WTC11 (cell line): Measurements from ENCODE around the gene KCNMA1. TPM values are rescaled to one million over a fixed set of nuclear protein-coding genes. Genes with fewer than 3 reads are reported as not detected.

Experiments used
- ATAC-seq: fragments of 200-7000 bp; cut with Tn5 transposase; 2 replicates; pipeline ENCODE4 v1.10.0; 2021; ENCODE audit warnings: mild to moderate bottlenecking, moderate library complexity
- CTCF ChIA-PET: fragments of 300-600 bp; sonication (Branson Sonifier 250); formaldehyde crosslinking; loops from one replicate; lab custom pipeline; 2021; ENCODE audit warnings: antibody characterized with exemption; lab: Charles Lee
- POLR2A ChIA-PET: fragments of 350-600 bp; sonication (Branson Sonifier 250); formaldehyde crosslinking; loops from one replicate; lab custom pipeline; 2021; ENCODE audit warnings: antibody characterized with exemption; lab: Charles Lee
- DNase-seq: peaks from one replicate; pipeline ENCODE4 v3.0.0; 2021; ENCODE audit warnings: low spot score
- H3K27ac Mint-ChIP-seq: 2 replicates; pipeline ENCODE4 v1.8.0; 2021; ENCODE audit warnings: mixed read lengths
- H3K27me3 Mint-ChIP-seq: 2 replicates; pipeline ENCODE4 v1.8.0; 2021; ENCODE audit warnings: low read depth, mild to moderate bottlenecking, moderate library complexity, mixed read lengths
- H3K36me3 Mint-ChIP-seq: 2 replicates; pipeline ENCODE4 v1.8.0; 2021; ENCODE audit warnings: mixed read lengths
- H3K4me1 Mint-ChIP-seq: 2 replicates; pipeline ENCODE4 v1.8.0; 2022; ENCODE audit warnings: mixed read lengths
- H3K4me3 Mint-ChIP-seq: 2 replicates; pipeline ENCODE4 v1.8.0; 2021; ENCODE audit warnings: mild to moderate bottlenecking, moderate library complexity, mixed read lengths
- H3K9me3 Mint-ChIP-seq: 2 replicates; pipeline ENCODE4 v1.8.0; 2021; ENCODE audit warnings: mixed read lengths
- CTCF ChIP-seq: fragments of 200-600 bp; IDR thresholded peaks from 2 replicates; pipeline ENCODE4 v1.8.0; 2022; ENCODE audit warnings: antibody characterized with exemption
- EMX1 ChIP-seq: fragments of 250-450 bp; sonication (Bioruptor Pico); IDR thresholded peaks from 2 replicates; pipeline ENCODE4 v1.8.0; 2021; ENCODE audit warnings: mild to moderate bottlenecking
- ESRRA ChIP-seq: sonication (generic); formaldehyde crosslinking; IDR thresholded peaks from 2 replicates; pipeline ENCODE4 v1.8.1; 2022; ENCODE audit warnings: mild to moderate bottlenecking, missing genetic modification reagents, borderline replicate concordance
- ETV6 ChIP-seq: sonication (generic); formaldehyde crosslinking; IDR thresholded peaks from 2 replicates; pipeline ENCODE4 v1.8.1; 2022; ENCODE audit warnings: mild to moderate bottlenecking, missing genetic modification reagents
- FOXJ3 ChIP-seq: sonication (generic); formaldehyde crosslinking; IDR thresholded peaks from 2 replicates; pipeline ENCODE4 v1.9.0; 2021; ENCODE audit warnings: missing genetic modification reagents, mild to moderate bottlenecking, borderline replicate concordance
- GTF2I ChIP-seq: fragments of 250-450 bp; sonication (Bioruptor Pico); conservative IDR thresholded peaks from 2 replicates; pipeline ENCODE4 v1.4.0; 2021; ENCODE audit warnings: mild to moderate bottlenecking
- HMGA2 ChIP-seq: fragments of 250-450 bp; sonication (Bioruptor Pico); IDR thresholded peaks from 2 replicates; pipeline ENCODE4 v1.4.0; 2021; ENCODE audit warnings: mild to moderate bottlenecking, moderate library complexity
- IRF1 ChIP-seq: sonication (generic); formaldehyde crosslinking; IDR thresholded peaks from 2 replicates; pipeline ENCODE4 v1.8.0; 2023; ENCODE audit warnings: missing genetic modification reagents
- KAT7 ChIP-seq: sonication (generic); formaldehyde crosslinking; IDR thresholded peaks from 2 replicates; pipeline ENCODE4 v1.8.1; 2023; ENCODE audit warnings: missing genetic modification reagents, mild to moderate bottlenecking, borderline replicate concordance
- PRRX2 ChIP-seq: fragments of 250-450 bp; sonication (Bioruptor Pico); IDR thresholded peaks from 2 replicates; pipeline ENCODE4 v1.8.0; 2021; ENCODE audit warnings: mild to moderate bottlenecking
- SOX15 ChIP-seq: fragments of 250-450 bp; sonication (Bioruptor Pico); IDR thresholded peaks from 2 replicates; pipeline ENCODE4 v1.9.0; 2021; ENCODE audit warnings: mild to moderate bottlenecking
- SP1 ChIP-seq: sonication (generic); formaldehyde crosslinking; conservative IDR thresholded peaks from 2 replicates; pipeline ENCODE4 v1.8.1; 2022; ENCODE audit warnings: missing genetic modification reagents
- TEAD1 ChIP-seq: sonication (generic); formaldehyde crosslinking; IDR thresholded peaks from 2 replicates; pipeline ENCODE4 v1.8.0; 2022; ENCODE audit warnings: mild to moderate bottlenecking, missing genetic modification reagents
- ZBTB43 ChIP-seq: sonication (generic); formaldehyde crosslinking; IDR thresholded peaks from 2 replicates; pipeline ENCODE4 v1.8.1; 2023; ENCODE audit warnings: mild to moderate bottlenecking, missing genetic modification reagents
- ZNF138 ChIP-seq: sonication (generic); formaldehyde crosslinking; conservative IDR thresholded peaks from 2 replicates; pipeline ENCODE4 v1.8.1; 2022; ENCODE audit warnings: mild to moderate bottlenecking, moderate library complexity, missing genetic modification reagents
- ZNF532 ChIP-seq: fragments of 250-450 bp; sonication (Bioruptor Pico); IDR thresholded peaks from 2 replicates; pipeline ENCODE4 v1.9.0; 2021; ENCODE audit warnings: mild to moderate bottlenecking, borderline replicate concordance
- ZNF671 ChIP-seq: fragments of 250-450 bp; sonication (Bioruptor Pico); IDR thresholded peaks from 2 replicates; pipeline ENCODE4 v1.8.0; 2021; ENCODE audit warnings: mild to moderate bottlenecking
- total RNA-seq: library from RNA; stranded (reverse); gene quantifications from 3 replicates; pipeline ENCODE4 v1.2.3, GENCODE V29; 2021

The KCNMA1 gene
- total RNA-seq, 1 experiment from 2014 or later, result 7.3 TPM

- TF ChIP-seq FOXJ3 (CRISPR knock-in tag) (no peak), ZNF138 (no peak), ZNF532 (CRISPR knock-in tag) (no peak), SP1 (CRISPR knock-in tag) (no peak)
- TF ChIP-seq, all 79 proteins: peak for 0
Observed at GRCh38 chr10:77284797-77285196, 352.8 kb downstream of the KCNMA1 start (continued).

- no peak for ATAC-seq
- H3K4me1 Mint-ChIP-seq, result peaks cover 29% of the 10 kb centered on the region
- H3K9me3 Mint-ChIP-seq, result peaks cover 3% of the 10 kb centered on the region; the same call in 1 of the 2 replicates
- no peak overlapping the region for H3K4me3 Mint-ChIP-seq
- TF ChIP-seq PRRX2 (CRISPR knock-in tag) (no peak), SOX15 (CRISPR knock-in tag) (no peak), GTF2I (CRISPR knock-in tag) (no peak), ETV6 (CRISPR knock-in tag) (no peak), EMX1 (CRISPR knock-in tag) (no peak), ZBTB43 (CRISPR knock-in tag) (no peak), HMGA2 (CRISPR knock-in tag) (no peak), ZNF671 (CRISPR knock-in tag) (no peak), KAT7 (no peak)
- TF ChIP-seq, all 79 proteins: peak for 0
- Mint-ChIP-seq H3K27me3 (peaks cover 10% of the 10 kb centered on the region), H3K36me3 (no peaks in the 10 kb centered on the region), H3K27ac (no peak overlapping the region)
- POLR2A ChIA-PET, result no interaction called here
- CTCF ChIA-PET, result interaction anchor here (1.2 to 1.3 kb wide), 3 partner anchors 13 to 117 kb away, joined by 3 to 4 read pairs (median 3); no protein-coding TSS in a partner anchor
- DNase-seq, result no peak
Observed at GRCh38 chr10:77283326-77283725, 354.3 kb downstream of the KCNMA1 start.

- Mint-ChIP-seq H3K27ac (no peak overlapping the region), H3K27me3 (no peaks in the 10 kb centered on the region; the same call in 1 of the 2 replicates)
- CTCF ChIA-PET, result no interaction called here
- TF ChIP-seq CTCF (no peak), HMGA2 (CRISPR knock-in tag) (no peak)
- TF ChIP-seq, all 79 proteins: peak for 0
- POLR2A ChIA-PET, result no interaction called here
- no peak overlapping the region for H3K4me3 Mint-ChIP-seq
- H3K9me3 Mint-ChIP-seq, result peaks cover 3% of the 10 kb centered on the region; the same call in 1 of the 2 replicates
- no peak for ATAC-seq
- H3K36me3 Mint-ChIP-seq, result no peaks in the 10 kb centered on the region
- no peak for DNase-seq
- H3K4me1 Mint-ChIP-seq, result peaks cover 19% of the 10 kb centered on the region
Observed at GRCh38 chr10:77282163-77282562, 355.4 kb downstream of the KCNMA1 start.

GRCh38 chr10:77281719-77282118, 355.9 kb downstream of the KCNMA1 start:
- ATAC-seq (no peak), DNase-seq (no peak)
- H3K36me3 Mint-ChIP-seq, result no peaks in the 10 kb centered on the region
- H3K27me3 Mint-ChIP-seq, result no peaks in the 10 kb centered on the region; the same call in 1 of the 2 replicates
- H3K4me3 Mint-ChIP-seq, result no peak overlapping the region
- no peak overlapping the region for H3K27ac Mint-ChIP-seq
- peaks cover 17% of the 10 kb centered on the region for H3K4me1 Mint-ChIP-seq
- peaks cover 3% of the 10 kb centered on the region; the same call in 1 of the 2 replicates for H3K9me3 Mint-ChIP-seq
- CTCF ChIA-PET, result no interaction called here
- POLR2A ChIA-PET, result no interaction called here
- TF ChIP-seq ZNF532 (CRISPR knock-in tag) (no peak), ESRRA (CRISPR knock-in tag) (no peak), IRF1 (no peak), TEAD1 (CRISPR knock-in tag) (no peak), SP1 (CRISPR knock-in tag) (no peak), ZBTB43 (CRISPR knock-in tag) (no peak)
